Stimulated activated CD4-positive, alpha-beta T cell treated with anti-CD3 and anti-CD28 coated beads, Interleukin-15, amount 100 ng/mL, for 48 hours (primary cell): Measurements from ENCODE around the gene MMP21.

ENCODE experiments used
- DNase-seq, 2 donors: peaks; one replicate each; pipeline ENCODE4 v3.0.0-alpha.2; 2020; ENCODE audit warnings: low read depth in 2 of 2

MMP21 gene, protein sequence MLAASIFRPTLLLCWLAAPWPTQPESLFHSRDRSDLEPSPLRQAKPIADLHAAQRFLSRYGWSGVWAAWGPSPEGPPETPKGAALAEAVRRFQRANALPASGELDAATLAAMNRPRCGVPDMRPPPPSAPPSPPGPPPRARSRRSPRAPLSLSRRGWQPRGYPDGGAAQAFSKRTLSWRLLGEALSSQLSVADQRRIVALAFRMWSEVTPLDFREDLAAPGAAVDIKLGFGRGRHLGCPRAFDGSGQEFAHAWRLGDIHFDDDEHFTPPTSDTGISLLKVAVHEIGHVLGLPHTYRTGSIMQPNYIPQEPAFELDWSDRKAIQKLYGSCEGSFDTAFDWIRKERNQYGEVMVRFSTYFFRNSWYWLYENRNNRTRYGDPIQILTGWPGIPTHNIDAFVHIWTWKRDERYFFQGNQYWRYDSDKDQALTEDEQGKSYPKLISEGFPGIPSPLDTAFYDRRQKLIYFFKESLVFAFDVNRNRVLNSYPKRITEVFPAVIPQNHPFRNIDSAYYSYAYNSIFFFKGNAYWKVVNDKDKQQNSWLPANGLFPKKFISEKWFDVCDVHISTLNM

DNA sequence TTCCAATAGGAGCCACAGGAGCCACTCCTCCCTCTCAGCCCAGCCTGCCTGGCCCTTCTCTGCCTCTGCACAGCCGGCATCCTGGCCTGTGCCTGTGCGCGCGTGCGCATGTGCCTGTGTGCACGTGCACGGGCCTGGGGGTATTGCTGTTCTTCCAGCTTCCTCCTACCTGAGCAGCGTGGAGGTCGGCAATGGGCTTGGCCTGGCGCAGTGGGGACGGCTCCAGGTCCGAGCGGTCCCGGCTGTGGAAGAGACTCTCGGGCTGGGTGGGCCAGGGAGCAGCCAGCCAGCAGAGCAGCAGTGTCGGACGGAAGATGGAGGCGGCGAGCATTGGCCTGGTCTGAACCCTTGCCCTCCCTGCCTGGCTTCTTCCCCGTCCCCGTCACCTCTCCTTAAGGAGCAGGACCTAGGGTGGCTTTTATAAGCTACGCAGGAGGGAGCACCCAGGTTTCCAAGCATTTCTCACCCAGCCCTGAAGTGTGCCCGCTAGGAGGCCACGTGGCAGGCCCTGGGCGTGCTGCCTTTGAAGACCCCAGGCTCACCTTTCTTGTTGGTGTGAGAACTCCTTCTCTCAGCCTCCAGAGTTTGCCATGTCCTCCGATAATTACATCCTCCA lies at the start of gene MMP21:
MMP21 (minus strand) TSS at position 331 of the 616 bp plus-strand sequence; CDS start at position 331, 0 bp downstream.
- DNase-seq = no peak

DNA sequence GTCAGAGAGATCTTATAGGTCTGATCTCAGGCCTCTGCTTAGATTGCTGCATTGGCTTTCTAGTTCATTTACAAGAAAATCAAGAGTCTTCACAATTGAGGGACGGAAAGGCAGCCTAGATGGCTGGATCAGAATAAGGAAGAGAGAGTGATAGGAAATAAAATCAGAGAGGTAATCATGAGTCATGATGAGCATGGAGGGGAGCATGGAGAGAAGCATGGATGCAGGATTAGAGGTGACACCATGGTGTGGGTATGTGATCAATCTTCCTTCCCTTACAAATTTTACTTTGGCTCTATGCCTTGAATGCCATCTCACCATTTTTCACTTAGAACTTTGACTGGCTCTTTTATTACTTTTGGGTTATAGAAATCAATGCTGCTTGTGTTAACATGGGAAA lies 49.1 kb upstream of the MMP21 start:
- no peak for DNase-seq

DNA sequence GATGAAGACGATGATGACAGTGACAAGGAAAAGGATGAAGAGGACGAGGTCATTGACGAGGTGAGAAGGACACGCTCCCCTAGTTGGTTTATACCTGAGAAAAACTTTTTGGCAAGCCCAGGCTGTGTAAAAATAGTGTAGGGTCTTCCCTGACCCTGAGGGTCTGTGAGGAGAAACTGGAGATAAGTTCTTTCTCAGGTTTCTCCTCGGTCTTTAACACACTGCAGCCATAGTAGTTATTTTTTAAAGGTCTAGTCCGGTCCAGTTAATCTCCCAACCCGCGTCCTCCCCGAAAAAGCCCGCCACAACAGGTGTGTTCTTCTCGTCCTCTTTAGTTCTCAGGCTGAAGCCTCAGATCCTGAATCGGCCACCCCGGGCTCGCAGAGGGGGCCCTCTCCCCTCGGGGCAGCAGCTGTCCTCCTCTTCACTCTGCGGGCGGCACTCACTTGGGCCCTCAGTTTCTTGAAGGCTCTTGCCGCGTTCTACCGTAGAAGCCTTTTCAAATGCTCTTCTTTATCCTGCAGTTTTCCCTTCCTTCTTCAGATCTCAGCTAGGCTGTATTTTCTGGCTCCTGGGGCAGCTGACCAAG lies 48.1 kb upstream of the MMP21 start:
- no peak for DNase-seq

DNA sequence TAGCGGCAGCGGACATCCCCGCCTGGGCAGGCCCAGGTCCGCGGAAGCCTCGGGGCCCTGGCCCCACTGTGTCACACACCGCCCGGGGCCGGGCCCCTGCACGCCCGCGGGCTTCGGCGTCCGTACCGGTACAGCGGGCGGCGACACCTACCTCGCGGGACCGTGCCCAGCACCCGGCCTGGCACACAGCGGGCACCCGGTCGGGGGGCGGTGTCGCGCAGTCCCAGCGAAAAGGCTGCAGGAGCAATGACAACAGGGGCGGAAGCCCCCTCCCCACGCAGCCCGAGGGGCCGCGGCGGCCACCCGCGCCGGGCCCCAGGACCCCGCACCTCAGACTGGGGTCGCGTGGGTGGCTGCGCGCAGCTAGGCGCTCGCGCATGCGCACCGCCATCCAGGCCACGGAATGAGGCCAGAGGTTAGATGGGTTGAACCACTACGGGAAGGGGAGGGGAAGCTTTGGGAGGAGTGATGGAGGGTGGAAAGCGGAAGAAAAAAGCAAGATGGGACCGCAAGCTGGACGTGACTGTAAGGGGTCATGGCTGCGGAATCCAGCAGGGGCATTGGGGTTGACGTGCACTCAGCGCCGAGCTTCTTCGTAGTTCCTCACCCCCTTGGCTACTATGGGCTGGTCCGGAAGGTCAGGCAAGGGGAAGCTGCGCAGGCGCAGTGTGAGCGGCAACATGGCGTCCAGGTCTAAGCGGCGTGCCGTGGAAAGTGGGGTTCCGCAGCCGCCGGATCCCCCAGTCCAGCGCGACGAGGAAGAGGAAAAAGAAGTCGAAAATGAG lies 47.4 kb upstream of the MMP21 start, which contains the start of the genes BCCIP and UROS:
BCCIP (plus strand) TSS at position 669 of the 785 bp plus-strand sequence; CDS start at position 681, 12 bp downstream.
UROS (minus strand) TSS at position 381 of the 785 bp plus-strand sequence. CDS start 6,759 bp downstream, outside the sequence.
- peak; percentile 81 to 89 for DNase-seq

DNA sequence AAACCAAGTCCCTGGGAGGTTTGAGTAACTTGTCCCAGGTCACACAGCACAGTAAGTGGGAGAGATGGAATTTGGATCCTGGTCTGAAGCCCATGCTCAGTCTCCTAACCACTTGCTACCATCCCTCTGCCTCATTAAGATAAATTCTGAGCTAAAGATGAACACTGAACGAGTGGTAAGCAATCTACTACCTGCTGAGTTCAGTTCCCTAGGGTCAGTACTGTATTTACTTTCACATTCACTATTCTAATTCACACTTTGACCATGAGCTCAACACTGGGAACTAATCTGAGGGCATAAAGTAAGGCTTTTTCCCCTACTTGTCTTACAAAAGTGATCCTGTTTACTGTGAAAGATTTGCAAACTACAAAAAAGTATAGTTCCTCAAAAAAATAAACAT lies 45.1 kb upstream of the MMP21 start:
- no peak for DNase-seq

DNA sequence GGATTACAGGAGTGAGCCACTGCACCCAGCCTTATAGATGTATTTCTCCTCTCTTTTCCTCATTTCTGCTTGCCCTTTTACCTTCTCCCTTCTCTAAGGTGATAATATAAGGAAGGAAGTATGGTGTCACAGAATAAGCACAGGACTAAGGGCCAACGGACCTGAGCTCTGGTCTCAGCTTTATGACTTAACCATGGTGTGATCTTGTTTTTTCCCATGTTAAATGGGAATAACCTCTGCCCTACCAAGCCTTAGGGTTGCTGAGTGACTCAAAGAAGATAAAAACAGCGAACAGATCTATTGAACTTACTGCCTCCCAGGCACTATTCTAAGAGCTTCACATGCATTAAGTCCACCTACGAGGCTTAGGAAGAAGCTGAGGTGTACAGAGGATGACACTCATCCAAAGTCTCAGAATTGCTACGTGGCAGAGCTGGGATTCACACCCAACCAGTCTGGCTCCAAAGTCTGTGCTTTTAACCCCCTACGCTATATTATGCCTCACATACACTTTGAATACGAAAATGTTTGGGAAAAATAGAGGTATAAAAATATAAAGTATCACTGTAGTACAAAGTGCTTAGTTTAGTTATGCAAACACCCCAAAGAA lies 41.8 kb upstream of the MMP21 start:
- DNase-seq = no peak

DNA sequence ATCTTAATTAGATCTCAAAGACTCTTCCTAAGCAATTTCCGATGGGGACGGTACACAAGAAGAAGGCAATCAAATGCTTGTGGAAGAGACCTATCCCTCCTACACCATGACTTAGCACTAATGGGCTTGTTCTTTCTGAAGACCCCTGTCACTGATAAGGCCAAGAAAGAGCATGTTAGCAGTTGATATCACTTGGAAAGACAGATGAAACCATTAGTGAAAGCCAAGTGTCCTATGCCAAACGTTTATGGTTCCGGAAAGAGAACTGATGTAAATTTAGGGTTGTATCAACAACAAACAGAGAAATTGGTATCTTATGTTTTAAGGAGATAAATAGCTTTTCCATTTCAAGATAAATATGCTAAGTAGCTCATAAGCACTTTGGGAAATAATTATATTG lies 40.9 kb upstream of the MMP21 start:
- DNase-seq = no peak

DNA sequence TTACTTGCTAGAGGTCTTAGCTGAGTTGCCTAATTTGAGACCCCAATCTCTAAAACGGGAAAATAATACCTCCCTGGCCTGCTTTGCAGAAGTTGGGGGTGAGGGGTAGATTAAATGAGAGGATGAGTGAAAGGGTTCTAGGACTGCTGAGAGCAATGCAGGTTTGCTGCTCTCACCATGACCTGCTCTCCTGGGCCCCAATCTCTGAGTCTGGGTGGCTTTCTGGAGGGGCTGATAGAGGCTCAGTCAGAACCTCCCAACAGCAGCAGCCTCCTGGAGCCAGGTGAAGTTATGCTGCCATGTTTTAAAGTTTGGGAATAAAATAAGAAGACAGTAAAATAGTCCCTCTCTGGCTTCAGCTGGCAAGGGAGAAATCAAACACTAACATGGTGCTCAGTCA lies 40.1 kb upstream of the MMP21 start:
- DNase-seq = no peak

DNA sequence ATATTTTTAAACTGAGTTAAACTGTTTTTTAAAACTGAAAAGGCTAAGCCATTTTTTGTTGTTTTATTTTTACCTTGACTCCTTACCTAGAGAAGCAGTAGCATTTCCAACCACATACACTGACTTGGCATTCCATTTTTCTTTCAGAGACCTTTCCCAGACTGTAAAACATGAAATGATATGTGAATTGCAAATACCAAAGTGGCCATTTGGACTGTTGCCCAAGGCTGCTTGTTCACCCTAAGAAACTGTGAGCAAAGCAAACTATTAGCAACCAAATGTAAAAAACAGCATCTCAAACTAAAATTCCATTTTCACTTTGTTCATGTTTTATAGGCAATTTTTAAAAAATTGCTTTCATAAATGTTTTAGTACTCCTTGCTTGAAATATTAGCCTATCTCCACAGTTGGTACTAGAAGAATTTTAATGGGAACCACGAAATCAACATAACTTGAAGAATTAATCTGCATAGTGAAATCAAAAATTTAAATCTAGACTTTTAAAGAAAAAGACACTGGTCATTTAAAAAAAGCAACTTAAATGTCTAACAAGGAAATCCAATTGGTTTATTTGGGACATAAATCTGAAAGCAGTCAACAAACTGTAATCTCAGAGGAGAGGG lies 36.6 kb upstream of the MMP21 start:
- no peak for DNase-seq

DNA sequence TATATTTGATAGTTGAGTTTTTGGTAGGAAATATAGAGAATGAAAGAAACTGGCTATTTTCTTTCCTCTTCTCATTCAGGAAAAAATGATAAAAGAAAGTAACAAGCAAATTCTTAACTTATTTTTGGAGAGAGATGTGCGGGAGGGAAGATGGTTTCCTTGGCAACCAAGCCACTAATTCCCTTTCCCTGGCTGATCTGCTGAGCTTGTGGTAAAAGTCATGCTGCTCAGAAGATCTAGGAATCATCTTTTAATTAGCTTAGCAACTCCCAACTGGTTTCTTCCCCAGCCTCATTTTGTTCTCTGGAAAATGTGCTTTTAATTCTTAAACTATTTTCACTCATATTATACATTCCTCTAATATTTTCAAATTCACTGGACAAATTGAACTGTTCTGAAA lies 35.6 kb upstream of the MMP21 start:
- no peak for DNase-seq

DNA sequence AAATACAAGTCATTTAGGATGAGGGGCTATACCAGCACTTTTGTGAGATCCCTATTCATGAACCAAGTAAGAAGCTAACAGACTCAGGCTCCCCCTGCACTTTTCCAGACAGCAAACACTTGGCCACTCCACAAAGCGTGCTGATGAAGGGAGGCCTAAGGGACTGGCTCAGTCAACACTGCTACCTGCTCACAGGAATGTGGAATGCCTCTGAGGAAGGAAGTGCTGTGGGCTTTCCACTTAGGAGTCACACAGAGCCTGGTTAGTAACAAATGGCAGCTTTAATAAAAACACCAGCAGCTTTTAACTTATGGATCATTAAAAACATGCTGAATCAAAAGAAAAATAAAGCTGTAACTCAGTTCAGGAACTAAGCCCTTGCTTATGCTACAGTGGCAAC lies 32.4 kb upstream of the MMP21 start:
- no peak for DNase-seq

DNA sequence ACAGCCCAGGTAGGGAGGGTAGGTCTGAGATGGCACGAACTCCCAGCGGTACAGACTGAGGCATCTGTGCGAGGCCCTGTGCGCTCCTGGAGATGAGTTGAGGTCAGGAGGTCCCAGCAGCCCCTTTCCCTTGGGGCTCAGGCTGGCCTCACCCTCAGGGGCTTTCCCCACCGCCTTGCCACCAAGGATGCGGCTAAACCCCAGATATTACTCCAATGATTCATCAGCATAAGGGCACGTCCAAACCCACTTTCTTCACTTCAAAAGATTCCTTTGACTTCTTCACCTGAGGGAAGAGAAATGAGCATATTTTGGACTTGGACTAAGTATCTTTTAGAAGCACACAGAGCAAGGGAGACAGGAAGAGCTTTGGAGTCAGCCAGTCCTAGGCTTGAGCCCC lies 27.1 kb upstream of the MMP21 start:
- no peak for DNase-seq

DNA sequence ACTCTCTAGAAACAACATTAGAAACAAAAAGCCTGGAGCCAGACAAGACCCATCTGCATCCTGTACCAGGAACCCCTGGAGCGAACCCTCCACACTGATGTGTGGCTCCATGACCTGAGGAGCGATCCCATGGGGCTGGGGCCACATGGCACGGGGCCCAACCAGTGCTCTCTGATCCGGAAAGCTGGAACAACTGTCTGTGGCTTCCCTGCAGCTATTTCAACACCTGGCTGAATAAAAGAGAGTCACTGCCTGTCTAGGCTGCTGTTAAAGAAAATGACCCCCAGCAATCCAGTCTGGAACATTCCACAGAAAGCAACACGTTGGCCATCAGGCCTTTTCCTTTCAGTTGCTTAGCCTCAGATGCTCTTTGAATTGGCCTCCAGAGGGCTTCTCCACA lies 26.5 kb upstream of the MMP21 start:
- DNase-seq = no peak

DNA sequence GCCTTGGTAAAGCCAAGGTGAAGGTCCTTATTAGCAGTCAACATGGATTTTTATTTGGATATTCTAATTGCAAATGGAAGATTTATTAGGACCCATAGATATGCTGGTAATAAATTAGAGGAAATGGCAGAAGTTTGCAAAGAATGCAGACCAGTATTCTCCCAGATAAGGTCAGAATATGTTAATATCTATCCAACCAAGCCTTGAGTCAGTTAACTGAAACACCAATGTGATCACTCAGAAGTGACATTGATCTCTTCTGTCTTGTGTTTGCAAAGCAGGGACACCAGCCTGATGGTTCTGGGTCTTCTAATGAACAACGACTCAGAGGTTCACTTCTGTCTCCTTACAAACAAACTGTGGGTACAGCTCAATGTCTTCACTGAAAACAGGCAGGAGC lies 26.0 kb upstream of the MMP21 start:
- no peak for DNase-seq

DNA sequence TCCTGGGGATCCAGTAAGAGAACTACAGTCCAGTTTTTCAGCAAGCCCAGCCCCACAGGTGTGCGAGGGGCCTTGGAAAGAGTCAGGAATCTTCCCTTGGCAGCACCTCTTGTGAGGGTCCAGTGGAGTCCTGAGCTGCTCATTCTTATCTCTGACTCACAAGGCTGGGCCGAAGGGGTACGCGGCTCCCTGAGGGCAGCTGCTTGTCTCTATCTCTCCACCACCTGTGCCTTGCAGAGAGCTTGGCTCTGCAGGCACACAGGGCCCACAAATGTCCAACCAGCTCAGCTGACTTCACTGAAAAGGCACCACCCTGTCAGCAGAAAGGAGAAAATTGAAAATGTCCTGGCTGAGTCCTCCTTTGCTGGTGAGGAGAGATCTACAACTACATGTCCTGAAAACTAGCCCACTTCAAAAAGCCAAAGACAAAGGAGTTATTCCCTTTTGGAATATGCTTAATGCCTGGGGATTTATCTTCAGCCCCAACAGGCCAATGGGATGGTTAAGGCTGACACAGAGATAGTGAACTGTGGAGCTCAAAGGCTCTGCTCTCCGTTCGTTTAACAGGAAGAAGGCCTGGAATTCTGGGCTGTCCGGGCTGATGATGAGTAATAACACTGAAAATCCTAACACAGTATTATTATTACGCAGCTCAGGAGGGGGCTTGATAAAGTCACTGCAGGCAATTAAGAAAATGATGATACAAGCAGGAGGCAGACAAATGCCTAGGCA lies 24.0 kb upstream of the MMP21 start:
- no peak for DNase-seq

DNA sequence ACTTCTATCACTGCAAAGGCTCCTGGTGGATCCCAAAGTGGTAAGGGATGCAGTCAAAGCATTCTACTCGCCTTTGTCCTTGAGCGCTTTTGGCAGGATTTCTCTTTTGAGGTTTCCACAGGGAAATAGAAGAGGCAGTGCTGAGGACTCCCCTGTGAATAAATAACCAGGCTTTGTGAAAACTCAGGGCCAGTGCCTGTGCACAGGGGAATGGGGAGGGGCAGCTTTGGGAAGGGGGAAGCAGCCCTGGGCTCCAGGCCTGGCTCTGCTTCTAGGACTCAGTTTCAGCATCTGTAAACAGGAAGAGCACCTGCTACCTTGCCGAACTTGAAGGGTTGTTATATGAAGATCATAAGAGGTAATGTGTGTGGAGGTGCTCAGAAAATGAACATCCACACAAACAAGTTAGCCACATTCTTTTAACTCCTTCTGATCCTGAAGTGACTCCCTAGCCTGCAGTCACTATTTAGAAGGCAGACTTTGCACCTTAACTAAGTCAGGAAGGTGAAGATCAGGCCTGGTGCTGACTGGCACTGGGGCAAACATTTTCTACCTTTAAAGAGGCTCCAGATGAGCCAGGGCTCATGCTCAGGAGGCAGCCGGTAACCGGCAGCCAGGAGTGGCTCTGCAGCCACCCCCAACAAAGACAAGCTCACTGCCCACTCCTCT lies 22.5 kb upstream of the MMP21 start:
- DNase-seq = no peak

DNA sequence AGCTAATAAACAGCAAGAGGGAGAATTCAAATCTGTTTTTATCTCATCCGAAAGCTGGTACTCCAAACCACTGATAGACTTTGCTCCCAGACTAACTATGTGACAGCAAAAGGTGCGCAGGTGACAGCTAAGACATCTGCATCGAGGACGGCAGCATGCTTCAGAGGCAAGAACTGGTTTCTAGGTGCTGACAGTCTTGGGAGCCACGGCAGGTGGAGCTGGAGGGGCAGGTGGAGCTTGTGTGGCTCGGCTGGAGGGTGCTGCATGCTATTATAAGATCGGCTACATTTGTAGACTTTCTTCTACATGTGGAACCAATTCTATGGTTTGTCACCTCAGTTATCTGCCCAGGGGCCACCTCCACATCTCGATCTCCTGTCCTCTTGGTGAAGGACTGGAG lies 21.8 kb upstream of the MMP21 start:
- no peak for DNase-seq

DNA sequence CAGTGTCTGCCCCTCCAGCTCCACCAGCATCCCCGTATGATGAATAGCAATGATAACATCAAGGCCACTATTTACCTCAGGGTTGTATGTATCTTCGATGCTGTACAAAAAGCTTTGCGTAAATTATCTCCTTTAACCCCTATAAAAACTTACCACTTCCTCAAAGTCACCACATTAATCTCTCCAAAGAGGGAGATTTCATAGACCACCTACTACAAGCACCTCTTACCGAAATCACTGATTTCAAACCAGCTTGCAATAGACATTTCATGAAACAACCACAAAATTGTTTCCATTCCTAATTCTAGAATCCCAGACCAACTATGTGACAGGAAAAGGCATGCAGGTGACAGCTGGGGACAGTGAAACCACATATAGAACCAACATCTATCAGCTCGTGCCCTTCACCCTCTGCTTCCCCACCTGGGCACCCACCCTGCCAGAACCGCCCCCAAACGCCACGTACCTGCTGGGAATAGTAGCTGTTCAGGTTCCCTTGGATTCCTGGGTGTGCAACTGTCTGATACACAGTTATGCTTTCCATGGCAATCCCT lies 20.1 kb upstream of the MMP21 start:
- DNase-seq = no peak

DNA sequence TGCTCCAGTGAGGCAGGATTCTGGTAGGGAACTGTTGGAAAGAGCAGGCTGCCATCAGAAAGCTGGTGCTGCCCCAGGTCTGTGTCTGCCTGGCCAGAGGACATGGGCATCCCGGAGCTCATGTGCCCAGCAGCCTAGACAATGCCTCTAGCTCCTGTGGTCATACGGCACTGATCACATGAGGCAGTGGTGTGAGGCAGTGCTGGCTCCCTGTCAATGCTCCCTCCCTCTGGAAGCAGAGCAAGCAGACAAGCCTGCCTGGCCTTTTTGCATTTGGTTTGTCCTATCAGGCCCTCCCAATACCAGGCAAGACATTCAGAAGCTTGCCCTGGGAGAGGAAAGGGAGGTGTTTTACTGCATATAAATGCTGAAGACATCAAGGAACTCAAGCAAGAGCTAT lies 19.5 kb upstream of the MMP21 start:
- DNase-seq = no peak
